Kidney tubule cell (primary cell): ENCODE measurements around the gene UGDH.
A peak's percentile ranks its signal among the peaks of the same experiment; 100 is the strongest.
"Not testable (repeated sequence)": the region's sequence is repeated elsewhere in the genome, so short reads cannot be mapped to it uniquely, and the experiment has no call there.

Source experiments
- DNase-seq: peaks from one replicate; pipeline ENCODE4 v3.0.0-alpha.2; 2018; ENCODE audit warnings: low spot score

Gene UGDH

GRCh38 chr4:39529534-39529933 is 2.3 kb upstream of the UGDH start:
- DNase-seq, result no peak

GRCh38 chr4:39528061-39528465 is 824 bp upstream of the UGDH start:
- no peak for DNase-seq

- no peak for DNase-seq
Observed at GRCh38 chr4:39526765-39527295, 409 bp downstream of the UGDH start.

- no peak for DNase-seq
Observed at GRCh38 chr4:39525822-39526690, 1.2 kb downstream of the UGDH start.

DNA sequence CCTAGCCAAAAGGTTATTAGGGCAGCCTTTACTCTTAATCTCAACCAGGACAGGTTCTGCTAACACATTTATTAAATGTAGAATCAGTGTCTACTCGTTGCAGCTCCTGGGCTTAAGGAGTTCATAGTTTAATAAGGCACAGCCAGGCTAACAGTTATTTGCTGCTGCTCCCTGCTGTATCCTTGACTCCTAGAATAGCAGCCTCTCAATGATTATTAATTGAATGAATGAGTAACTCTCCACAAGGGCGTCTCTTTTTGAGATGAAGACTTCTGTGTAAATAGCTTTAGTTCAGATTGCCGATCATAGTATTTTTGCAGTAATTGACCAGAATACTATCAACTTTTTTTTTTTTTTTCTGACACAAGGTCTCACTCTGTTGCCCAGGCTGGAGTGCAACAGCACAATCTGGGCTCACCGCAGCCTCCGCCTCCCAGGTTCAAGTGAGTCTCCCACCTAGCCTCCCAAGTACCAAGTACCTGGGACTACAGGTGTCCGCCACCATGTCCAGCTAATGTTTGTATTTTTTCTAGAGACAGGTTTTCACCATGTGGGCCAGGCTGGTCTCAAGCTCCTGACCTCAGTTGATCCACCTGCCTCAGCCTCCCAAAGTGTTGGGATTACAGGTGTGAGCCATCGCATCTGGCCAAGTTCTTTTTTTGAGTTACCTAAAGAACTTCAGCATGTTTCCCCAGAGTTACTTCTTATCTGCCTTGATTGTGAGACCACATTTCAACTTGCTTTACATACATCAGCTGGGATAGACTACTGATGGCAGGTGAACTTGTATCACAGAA is 2.9 kb downstream of the UGDH start:
- peak; percentile 33 for DNase-seq

- DNase-seq, result no peak
Observed at GRCh38 chr4:39522068-39522467, 5.2 kb downstream of the UGDH start.

- no peak for DNase-seq
Observed at GRCh38 chr4:39521253-39521919, 5.9 kb downstream of the UGDH start.

GRCh38 chr4:39518484-39518883 is 8.8 kb downstream of the UGDH start:
- DNase-seq, result no peak

- no peak for DNase-seq
Observed at GRCh38 chr4:39516407-39516966, 10.8 kb downstream of the UGDH start.

GRCh38 chr4:39515669-39516401 is 11.4 kb downstream of the UGDH start:
- DNase-seq, result not testable (repeated sequence)

DNA sequence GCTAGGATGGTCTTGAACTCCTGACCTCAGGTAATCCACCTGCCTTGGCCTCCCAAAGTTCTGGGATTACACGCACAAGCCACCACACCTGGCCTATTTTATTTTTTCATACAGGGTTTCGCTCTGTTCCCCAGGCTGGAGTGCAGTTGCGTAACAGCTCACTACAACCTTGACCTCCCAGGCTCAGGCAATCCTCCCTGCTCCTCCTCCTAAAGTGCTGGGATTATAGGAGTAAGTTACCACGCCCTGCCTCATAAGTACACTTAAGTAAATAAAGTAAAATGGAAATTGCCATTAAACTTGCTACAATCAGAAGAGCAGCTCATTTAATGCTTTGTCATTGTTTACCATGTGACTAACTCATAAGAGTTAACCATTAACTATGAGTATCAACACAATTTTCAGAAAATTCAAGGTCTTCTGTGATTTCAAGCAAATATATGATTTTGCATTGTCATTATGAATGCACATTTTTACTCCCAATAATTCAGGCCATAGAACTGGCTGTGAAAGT is 12.3 kb downstream of the UGDH start:
- peak; percentile 73 for DNase-seq

- not testable (repeated sequence) for DNase-seq
Observed at GRCh38 chr4:39514266-39514665, 13.0 kb downstream of the UGDH start.

DNA sequence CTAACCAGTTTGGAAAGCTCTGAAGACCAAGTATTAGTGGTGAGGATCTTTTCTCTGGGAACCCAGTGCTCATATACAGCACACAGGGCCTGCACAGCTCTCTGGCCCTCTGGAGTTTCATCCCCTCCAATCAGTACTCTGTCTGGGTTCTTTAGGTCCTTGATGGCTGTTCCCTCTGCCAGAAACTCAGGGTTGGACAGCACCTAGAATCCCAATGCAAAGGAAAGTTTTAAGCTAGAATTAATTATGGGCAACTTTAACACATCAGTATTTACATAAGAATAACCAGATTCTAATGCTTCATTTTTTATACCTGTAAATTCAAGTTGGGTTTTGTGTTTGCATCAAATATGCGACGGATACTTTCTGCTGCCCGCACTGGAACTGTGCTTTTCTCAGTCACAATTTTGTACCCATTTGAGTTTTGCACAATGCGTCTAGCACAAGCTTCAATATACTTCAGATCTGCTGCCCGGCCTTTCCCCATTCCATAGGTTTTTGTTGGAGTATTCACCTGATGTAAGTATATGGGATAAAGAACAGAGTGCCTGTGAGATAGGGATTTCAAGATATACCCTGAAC is 16.8 kb downstream of the UGDH start:
- no peak for DNase-seq

GRCh38 chr4:39505581-39505980 is 21.7 kb downstream of the UGDH start:
- DNase-seq, result peak; percentile 58

GRCh38 chr4:39504538-39504937 is 22.7 kb downstream of the UGDH start:
- DNase-seq, result no peak

- not testable (repeated sequence) for DNase-seq
Observed at GRCh38 chr4:39502664-39503035, 24.6 kb downstream of the UGDH start.

- DNase-seq, result peak; percentile 72
Observed at GRCh38 chr4:39502019-39502663, 25.1 kb downstream of the UGDH start.

DNA sequence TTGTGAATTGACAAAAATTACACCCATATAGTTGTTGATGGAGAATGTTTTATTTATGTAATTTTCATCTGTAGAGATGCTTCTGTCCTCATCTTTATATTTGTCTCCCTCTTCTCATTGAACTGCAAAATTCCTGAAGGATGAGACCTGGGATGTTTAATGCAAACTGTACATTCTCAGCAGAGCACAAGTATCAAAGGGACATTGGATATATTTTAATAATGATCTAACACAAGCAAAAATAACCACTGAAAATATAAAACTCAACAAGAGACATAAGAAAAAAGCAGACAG is 28.6 kb downstream of the UGDH start:
- DNase-seq, result no peak

- no peak for DNase-seq
Observed at GRCh38 chr4:39497909-39498726, 29.1 kb downstream of the UGDH start.
